Astrocyte (in vitro differentiated cells and primary cell): ENCODE results near the gene CLEC19A.

Experiments used
- CTCF ChIP-seq: IDR thresholded peaks from 2 replicates; pipeline ENCODE4 v1.5.1; 2011; ENCODE audit warnings: low read depth, mild to moderate bottlenecking, inconsistent platforms, low read length, moderate library complexity; ENCODE audit not compliant: insufficient read depth
- EZH2 ChIP-seq: IDR thresholded peaks from 2 replicates; pipeline ENCODE4 v1.6.1; 2012; ENCODE audit warnings: mild to moderate bottlenecking, low read length, inconsistent platforms; ENCODE audit not compliant: insufficient read depth

GRCh38 chr16:19301931-19302330 lies 16.4 kb downstream of the CLEC19A start:
- no peak for TF ChIP-seq CTCF
- no peak for TF ChIP-seq EZH2
